HG03439 (cell line): ENCODE results near the gene MYADML2.
A peak's percentile ranks its signal among the peaks of the same experiment; 100 is the strongest.

Experiments
- ATAC-seq: cut with Tn5 transposase; IDR thresholded peaks from one replicate; pipeline ENCODE4 v1.9.1; 2021; ENCODE audit warnings: mild to moderate bottlenecking, moderate library complexity; ENCODE audit not compliant: unreplicated experiment

The MYADML2 gene

DNA sequence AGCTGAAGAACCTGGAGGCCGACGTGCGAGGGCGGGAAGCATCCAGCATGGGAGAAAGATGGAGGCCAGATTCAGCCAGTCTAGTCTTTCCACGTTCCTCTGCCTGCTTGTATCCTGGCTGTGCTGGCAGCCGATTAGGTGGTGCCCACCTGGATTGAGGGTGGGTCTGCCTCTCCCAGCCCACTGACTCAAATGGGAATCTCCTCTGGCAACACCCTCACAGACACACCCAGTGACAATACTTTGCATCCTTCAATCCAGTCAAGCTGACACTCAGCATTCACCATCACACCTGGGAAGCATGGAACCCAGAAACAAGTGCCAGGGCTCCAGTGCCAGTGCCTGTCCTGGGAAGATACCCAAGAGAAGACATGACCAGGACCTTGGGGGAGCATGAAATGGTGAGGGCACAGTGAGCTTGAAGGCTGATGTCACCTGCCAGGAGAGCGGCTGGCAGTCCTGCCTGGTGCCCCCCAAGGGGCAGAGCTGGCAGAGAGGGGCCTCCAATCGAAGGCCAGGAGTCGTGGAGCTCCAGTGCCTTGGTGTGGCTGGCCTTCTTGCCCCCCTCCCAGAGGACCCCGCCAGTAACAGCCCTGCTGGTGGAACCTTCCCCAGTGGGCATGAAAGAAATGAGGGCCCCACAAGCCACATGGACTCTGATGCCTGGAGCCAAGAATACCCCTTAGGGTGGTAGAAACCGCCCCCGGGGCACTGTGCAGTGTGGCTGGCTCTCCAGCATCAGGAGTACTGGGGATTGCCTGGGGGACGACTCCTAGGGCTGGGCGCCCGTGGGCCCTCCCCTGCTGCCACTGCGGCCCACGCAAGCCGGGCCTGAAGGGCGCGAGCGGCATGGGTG, 45.6 kb downstream of the MYADML2 start:
- no peak for ATAC-seq

DNA sequence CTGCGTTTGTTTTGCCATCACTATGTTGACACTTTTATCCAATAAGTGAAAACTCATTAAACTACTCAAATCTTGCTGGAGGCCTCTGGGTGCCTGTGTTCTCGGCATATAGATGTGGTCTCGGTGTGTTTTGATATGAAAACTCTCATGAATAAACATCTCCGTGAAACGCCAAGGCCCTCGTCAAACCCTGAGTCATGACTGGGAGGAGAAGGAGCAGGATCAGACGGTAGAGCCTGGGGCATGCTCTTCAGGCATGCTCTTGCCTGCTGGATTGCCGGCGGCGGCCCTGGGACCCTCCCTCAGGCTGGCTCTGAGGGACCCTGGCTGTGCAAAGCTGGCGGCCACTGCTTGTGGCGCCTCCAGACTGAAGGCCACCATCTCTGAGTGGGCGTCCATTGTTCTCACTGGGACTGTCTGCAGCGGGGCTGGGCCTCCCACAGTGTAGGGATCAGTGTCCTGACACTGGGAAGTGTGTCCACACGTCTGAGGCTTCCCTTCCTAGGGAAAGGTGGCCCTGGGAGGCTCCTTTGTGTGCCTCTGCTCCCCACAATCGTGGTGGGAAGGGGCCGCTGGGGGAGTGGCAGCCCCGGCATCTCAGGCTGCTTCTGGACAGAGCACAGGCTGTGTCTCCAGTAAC, 46.7 kb downstream of the MYADML2 start:
- ATAC-seq, result no peak

DNA sequence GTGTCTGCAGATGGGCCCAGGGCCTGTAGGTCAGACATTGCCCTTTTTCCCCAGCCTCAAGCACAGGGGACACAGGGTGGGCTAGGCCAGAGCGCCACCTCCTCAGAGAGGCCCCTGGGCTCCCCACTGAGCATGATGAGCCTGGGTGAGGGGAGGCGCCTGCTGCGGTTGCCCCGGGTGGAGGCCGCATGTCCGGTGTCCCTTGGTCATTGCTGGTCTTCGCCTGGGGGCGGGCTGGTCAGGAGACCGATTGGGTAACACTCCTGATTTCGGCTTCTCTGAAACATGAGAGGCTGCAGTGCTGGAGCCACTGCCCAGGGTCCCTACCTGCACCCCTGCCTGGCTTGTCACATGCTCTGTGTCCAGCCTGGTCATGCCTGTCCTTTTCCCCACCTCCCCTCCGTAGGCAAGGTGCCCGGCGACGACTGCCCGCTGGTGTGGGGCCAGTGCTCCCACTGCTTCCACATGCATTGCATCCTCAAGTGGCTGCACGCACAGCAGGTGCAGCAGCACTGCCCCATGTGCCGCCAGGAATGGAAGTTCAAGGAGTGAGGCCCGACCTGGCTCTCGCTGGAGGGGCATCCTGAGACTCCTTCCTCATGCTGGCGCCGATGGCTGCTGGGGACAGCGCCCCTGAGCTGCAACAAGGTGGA, 47.4 kb downstream of the MYADML2 start:
- ATAC-seq, result no peak

DNA sequence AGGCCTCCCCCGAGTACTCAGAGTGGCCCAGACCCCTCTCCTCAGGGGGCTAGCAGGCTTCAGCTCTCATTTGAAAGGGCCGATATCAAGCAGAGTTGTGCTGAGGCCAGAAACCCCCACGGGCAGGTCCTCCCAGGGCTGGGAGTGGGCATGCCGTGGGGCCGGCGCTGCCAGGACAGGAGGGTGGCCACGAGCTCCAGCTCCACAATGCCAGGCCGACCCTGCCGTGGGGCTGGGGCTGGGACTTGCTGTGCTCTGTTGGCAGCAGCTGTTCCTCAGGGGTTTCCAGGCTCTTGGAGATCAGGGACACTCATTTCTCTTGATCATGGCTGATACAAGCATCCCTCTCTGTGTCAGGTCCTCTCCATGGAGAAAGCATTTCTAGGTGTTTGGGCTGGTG, 48.1 kb downstream of the MYADML2 start:
- ATAC-seq, result no peak

DNA sequence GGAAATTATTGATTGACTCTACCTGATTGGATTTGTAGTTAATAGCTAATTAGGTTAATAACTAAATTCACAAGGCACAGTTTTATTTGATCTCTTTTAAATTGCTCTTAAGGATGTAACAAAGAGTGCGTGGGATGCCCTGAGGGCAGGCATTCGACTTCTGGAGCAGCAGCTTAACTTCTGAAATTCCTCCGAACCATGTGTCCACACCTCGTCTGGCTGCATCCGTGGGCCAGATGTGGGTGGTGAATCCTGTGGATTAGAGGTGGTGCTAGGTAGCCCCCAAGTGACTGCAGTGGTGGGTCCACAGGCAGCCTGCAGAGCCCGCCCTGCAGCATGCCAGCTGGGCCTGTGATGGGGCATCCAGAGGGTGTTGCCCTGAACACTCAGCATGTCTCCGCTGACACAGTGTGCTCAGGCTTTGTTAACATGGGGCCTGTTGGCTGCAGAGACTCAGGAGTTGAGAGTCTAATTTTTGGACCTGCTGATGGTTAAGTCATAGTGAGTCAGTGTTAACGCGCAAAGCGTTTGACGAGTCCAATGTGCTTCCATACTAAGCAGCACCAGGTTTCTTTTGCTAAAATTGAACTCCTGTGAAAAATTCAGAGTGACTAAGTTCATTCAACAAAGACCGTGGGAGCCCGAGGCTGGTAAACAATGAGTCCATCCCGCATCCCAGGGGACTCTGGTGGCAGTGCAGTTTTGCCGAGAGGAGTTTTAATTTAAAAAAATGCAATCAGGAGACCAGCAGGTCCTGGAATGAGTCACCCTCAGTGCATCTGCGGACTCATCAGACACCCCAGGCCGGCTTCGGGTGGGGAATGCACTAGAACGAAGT, 48.8 kb downstream of the MYADML2 start:
- ATAC-seq, result no peak

DNA sequence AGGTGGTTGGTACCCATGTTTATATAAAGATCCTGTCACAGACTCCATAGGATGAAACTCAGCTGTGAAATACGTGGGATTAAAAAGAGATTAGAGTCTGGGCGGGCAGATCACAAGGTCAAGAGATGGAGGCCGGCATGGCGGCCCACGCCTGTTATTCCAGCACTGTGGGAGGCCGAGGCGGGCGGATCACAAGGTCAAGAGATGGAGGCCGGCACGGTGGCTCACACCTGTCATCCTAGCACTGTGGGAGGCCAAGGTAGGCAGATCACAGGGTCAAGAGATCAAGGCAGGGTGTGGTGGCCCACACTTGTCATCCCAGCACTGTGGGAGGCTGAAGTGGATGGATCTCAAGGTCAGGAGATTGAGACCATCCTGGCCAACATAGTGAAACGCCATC, 51.6 kb downstream of the MYADML2 start:
- ATAC-seq, result no peak

DNA sequence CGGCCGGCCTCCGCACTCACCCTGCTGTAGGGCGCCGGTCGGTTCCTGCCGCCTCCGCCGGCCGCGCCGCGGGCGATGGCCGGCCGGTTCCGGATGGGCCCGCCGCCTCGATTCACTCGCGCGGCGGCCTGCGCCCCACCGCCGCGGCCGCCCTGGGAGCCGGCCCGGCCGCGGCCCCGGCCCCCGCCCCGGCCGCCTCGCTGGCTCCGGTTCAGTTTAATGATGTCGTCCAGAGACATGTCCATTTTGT, 55.8 kb downstream of the MYADML2 start:
- ATAC-seq, result peak; percentile 19

DNA sequence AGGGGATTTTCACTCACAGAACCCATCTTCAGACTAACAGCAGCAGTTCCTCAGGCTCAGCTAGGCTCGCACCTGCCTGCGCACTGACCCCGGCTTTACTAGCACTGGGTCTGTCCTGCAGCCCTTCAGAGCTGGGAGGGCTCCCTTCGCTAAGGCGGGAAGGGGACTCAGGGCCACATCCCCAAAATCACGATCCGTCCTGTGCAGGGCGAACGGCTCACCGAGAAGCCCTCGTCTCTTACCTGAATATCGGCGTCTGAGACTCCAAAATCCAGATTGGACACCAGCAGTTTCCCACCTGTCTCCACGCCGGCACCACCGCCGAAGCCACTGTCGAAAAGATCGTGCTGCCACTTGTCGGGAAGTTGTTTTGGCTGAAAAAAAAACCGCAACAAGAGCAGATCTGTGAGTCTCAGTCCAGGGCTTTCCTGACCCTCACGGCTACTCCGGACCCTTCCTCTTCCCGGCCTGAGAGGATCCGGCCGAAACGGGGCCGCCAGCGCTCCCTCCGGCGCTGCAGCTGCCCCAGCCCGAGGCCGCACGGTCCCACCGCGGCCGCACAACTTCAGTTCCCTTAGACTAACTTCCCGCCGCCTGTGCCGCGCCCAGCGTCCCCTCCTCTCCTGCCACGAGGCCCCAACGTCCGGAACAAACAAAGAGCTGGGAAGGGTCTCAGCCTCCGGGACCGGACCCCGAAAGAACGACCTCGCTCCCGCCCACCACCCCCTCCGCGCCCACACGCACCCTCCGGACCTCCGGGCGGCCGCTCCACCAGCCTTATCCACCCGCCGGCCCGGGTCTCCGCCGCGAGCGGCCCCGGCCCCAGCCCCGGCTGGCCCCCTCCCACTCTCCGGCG, 56.4 kb downstream of the MYADML2 start:
- peak; percentile 1 for ATAC-seq
